ENCODE measurements around the gene TEX54. TPM values are rescaled to one million over a fixed set of nuclear protein-coding genes. Genes with fewer than 3 reads are reported as not detected.

The TEX54 gene
- total and polyA plus RNA-seq, 2 of the 13 experiments (the other 11 are each of a cell fraction or from before 2014, with no cell fraction given) = not detected

GRCh38 chr11:62839050-62839945, 6.7 kb upstream of the TEX54 start, which contains the start of gene WDR74 (continued):
- TF ChIP-seq PLSCR1 (CRISPR knock-in tag; IDR thresholded peaks at IDR 0.05; ENCODE audit: borderline replicate concordance) (no peak), HCFC1 (IDR thresholded peaks at IDR 0.05; ENCODE audit: low read depth, low read length) (peak; percentile 78), ZNF780A (CRISPR knock-in tag; IDR thresholded peaks at IDR 0.05) (no peak; the same call in 1 of the 2 replicates), ISX (CRISPR knock-in tag; conservative IDR thresholded peaks at IDR 0.05) (no peak), ZBTB26 (CRISPR knock-in tag; IDR thresholded peaks at IDR 0.05; ENCODE audit: borderline replicate concordance) (peak; percentile 82), ARNT2 (CRISPR knock-in tag; IDR thresholded peaks at IDR 0.05; ENCODE audit: low read depth) (peak; percentile 64), KMT2B (CRISPR knock-in tag; IDR thresholded peaks at IDR 0.05) (peak; percentile 93), DMTF1 (CRISPR knock-in tag; IDR thresholded peaks at IDR 0.05) (no peak), ZNF605 (CRISPR knock-in tag; IDR thresholded peaks at IDR 0.05) (peak; percentile 90), ZNF510 (CRISPR knock-in tag; IDR thresholded peaks at IDR 0.05; ENCODE audit: low read depth) (peak; percentile 56; the same call in 1 of the 2 replicates), MEF2D (CRISPR knock-in tag; IDR thresholded peaks at IDR 0.05) (peak; percentile 31; the same call in 1 of the 2 replicates), ZNF432 (CRISPR knock-in tag; IDR thresholded peaks at IDR 0.05; ENCODE audit: borderline replicate concordance) (no peak), CBX1 (IDR thresholded peaks at IDR 0.05; ENCODE audit: low read depth) (peak; percentile 66), RBAK (CRISPR knock-in tag; IDR thresholded peaks at IDR 0.05) (no peak), HIVEP1 (CRISPR knock-in tag; IDR thresholded peaks at IDR 0.05) (peak; percentile 56), BATF2 (CRISPR knock-in tag; IDR thresholded peaks at IDR 0.05) (0 out of 2 replicates have a peak, but pooled peaks have one; percentile 47), ZNF629 (CRISPR knock-in tag; conservative IDR thresholded peaks at IDR 0.05) (no peak; the same call in 1 of the 2 replicates), ZC3H4 (CRISPR knock-in tag; IDR thresholded peaks at IDR 0.05; ENCODE audit: borderline replicate concordance) (peak; percentile 83; the same call in 1 of the 2 replicates), ZIK1 (CRISPR knock-in tag; IDR thresholded peaks at IDR 0.05; ENCODE audit: borderline replicate concordance, low read depth) (peak; percentile 93; the same call in 1 of the 2 replicates), ZNF264 (CRISPR knock-in tag; IDR thresholded peaks at IDR 0.05) (no peak), REL (CRISPR knock-in tag; conservative IDR thresholded peaks at IDR 0.05) (no peak), ZNF652 (CRISPR knock-in tag; IDR thresholded peaks at IDR 0.05; ENCODE audit: borderline replicate concordance, low read depth) (no peak), ZNF615 (CRISPR knock-in tag; IDR thresholded peaks at IDR 0.05; ENCODE audit: borderline replicate concordance) (no peak), ZNF350 (CRISPR knock-in tag; IDR thresholded peaks at IDR 0.05; ENCODE audit: borderline replicate concordance, low read depth) (peak; percentile 90; the same call in 1 of the 2 replicates), ZNF644 (CRISPR knock-in tag; IDR thresholded peaks at IDR 0.05; ENCODE audit: low read depth) (no peak)
